GM12878 (cell line): ENCODE data around the gene BRCA1. TPM values are rescaled to one million over a fixed set of nuclear protein-coding genes. Genes with fewer than 3 reads are reported as not detected.

Experiments used
- ASH2L ChIP-seq: fragments of 300-600, 200-600 bp; sonication (generic); IDR thresholded peaks from 2 replicates; pipeline ENCODE4 v1.6.1; 2017; ENCODE audit warnings: low read depth, mild to moderate bottlenecking, borderline replicate concordance
- BMI1 ChIP-seq: fragments of 450-650 bp; IDR thresholded peaks from 2 replicates; pipeline ENCODE4 v1.6.1; 2016; ENCODE audit warnings: mild to moderate bottlenecking, moderate library complexity, borderline replicate concordance
- CBFB ChIP-seq: IDR thresholded peaks from 2 replicates; pipeline ENCODE4 v1.6.1; 2016; ENCODE audit warnings: antibody characterized with exemption, low read depth
- CBX3 ChIP-seq: fragments of 200-600 bp; sonication (generic); IDR thresholded peaks from 2 replicates; pipeline ENCODE4 v1.6.1; 2016; ENCODE audit warnings: low read depth, borderline replicate concordance
- CREB1 ChIP-seq: IDR thresholded peaks from 2 replicates; pipeline ENCODE4 v1.6.1; 2012; ENCODE audit warnings: low read depth, mild to moderate bottlenecking, inconsistent platforms
- FOXK2 ChIP-seq: fragments of 450-650 bp; IDR thresholded peaks from 2 replicates; pipeline ENCODE4 v1.6.1; 2017; ENCODE audit warnings: mild to moderate bottlenecking, moderate library complexity
- HDGF ChIP-seq: fragments of 450-650 bp; IDR thresholded peaks from 2 replicates; pipeline ENCODE4 v1.6.1; 2016; ENCODE audit warnings: antibody characterized with exemption
- JUND ChIP-seq: IDR thresholded peaks from 2 replicates; pipeline ENCODE4 v1.6.1; 2012; ENCODE audit warnings: low read depth, mild to moderate bottlenecking, low read length, improper control_type of control experiment, moderate library complexity
- MEF2A ChIP-seq: IDR thresholded peaks from 2 replicates; pipeline ENCODE4 v1.6.1; 2011; ENCODE audit warnings: low read depth, mild to moderate bottlenecking, low read length, moderate library complexity; ENCODE audit not compliant: insufficient read depth
- MXI1 ChIP-seq: fragments of 150-350 bp; IDR thresholded peaks from 2 replicates; pipeline ENCODE4 v1.6.1; 2011; ENCODE audit warnings: low read depth, mild to moderate bottlenecking, inconsistent platforms, low read length, improper control_type of control experiment
- NR2C1 ChIP-seq: fragments of 450-650 bp; IDR thresholded peaks from 2 replicates; pipeline ENCODE4 v1.6.1; 2017; ENCODE audit warnings: antibody characterized with exemption, mild to moderate bottlenecking, moderate library complexity
- NR2C2 ChIP-seq: IDR thresholded peaks from 2 replicates; pipeline ENCODE4 v1.6.1; 2011; ENCODE audit warnings: borderline replicate concordance, low read depth; ENCODE audit not compliant: control insufficient read depth, insufficient read length
- PAX8 ChIP-seq: fragments of 450-650 bp; IDR thresholded peaks from 2 replicates; pipeline ENCODE4 v1.6.1; 2017; ENCODE audit warnings: mild to moderate bottlenecking, moderate library complexity
- PML ChIP-seq: IDR thresholded peaks from 2 replicates; pipeline ENCODE4 v1.6.1; 2012; ENCODE audit warnings: low read length, inconsistent platforms
- RAD21 ChIP-seq: IDR thresholded peaks from 2 replicates; pipeline ENCODE4 v1.6.1; 2011; ENCODE audit warnings: mild to moderate bottlenecking, low read depth, low read length, moderate library complexity; ENCODE audit not compliant: insufficient read depth
- RB1 ChIP-seq: fragments of 450-650 bp; formaldehyde crosslinking; IDR thresholded peaks from 2 replicates; pipeline ENCODE4 v1.6.1; 2017; ENCODE audit warnings: mild to moderate bottlenecking, borderline replicate concordance
- SMAD5 ChIP-seq: IDR thresholded peaks from 2 replicates; pipeline ENCODE4 v1.6.1; 2016; ENCODE audit warnings: antibody characterized with exemption, low read depth
- SREBF2 ChIP-seq: IDR thresholded peaks from 2 replicates; pipeline ENCODE4 v1.6.1; 2012; ENCODE audit warnings: mild to moderate bottlenecking, low read length
- ZBED1 ChIP-seq: IDR thresholded peaks from 2 replicates; pipeline ENCODE4 v1.6.1; 2016; ENCODE audit warnings: borderline replicate concordance
- polyA plus RNA-seq, 11 experiments: library from polyadenylated mRNA; depleted of rRNA in 4 of 11; unstranded in 6 of 11; stranded (reverse) in 5 of 11; fragments of >200 nt; fragmentation: Nextera tagmentation in 4 of 11; fragmentation: Illumina TruSeq in 1 of 11; extraction: Ambion mirVana in 4 of 11; extraction: Trizol in 1 of 11; gene quantifications; 1 replicate in 1 of 11; 2 replicates in 10 of 11; pipeline versions ENCODE4 v1.2.1 to v1.2.3, GENCODE V29; 2011 to 2016; ENCODE audit warnings: inconsistent platforms in 2 of 11, missing spikeins in 2 of 11, low read depth in 1 of 11
- total RNA-seq, 4 experiments: library from RNA; depleted of rRNA in 3 of 4; stranded (reverse); fragments of >200 nt in 3 of 4; fragmentation: Illumina TruSeq in 1 of 4; extraction: Trizol in 1 of 4; gene quantifications; 2 replicates each; pipeline versions ENCODE4 v1.2.1 to v1.2.3, GENCODE V29; 2013 to 2021
- TF ChIP-seq, protein P1 (sequence below): fragments of 450-650 bp; IDR thresholded peaks from 2 replicates; pipeline ENCODE4 v1.6.1; 2018; ENCODE audit warnings: borderline replicate concordance, mild to moderate bottlenecking; ENCODE audit not compliant: partially characterized antibody
- TF ChIP-seq, protein P2 (sequence below): fragments of 450-650 bp; IDR thresholded peaks from 2 replicates; pipeline ENCODE4 v1.6.1; 2014; ENCODE audit warnings: mild to moderate bottlenecking
- TF ChIP-seq, protein P3 (sequence below): IDR thresholded peaks from 2 replicates; pipeline ENCODE4 v1.6.1; 2011; ENCODE audit warnings: borderline replicate concordance, low read depth, mild to moderate bottlenecking, moderate library complexity, low read length; ENCODE audit not compliant: insufficient read depth, poor library complexity, severe bottlenecking
- TF ChIP-seq, protein P4 (sequence below): fragments of 450-650 bp; IDR thresholded peaks from 2 replicates; pipeline ENCODE4 v1.6.1; 2017; ENCODE audit warnings: mild to moderate bottlenecking, moderate library complexity

BRCA1 gene
- total and polyA plus RNA-seq, 10 of the 15 experiments (the other 5 are each of a cell fraction or from before 2014, with no cell fraction given): 16.8 to 71.2 (median 44.2) TPM

DNA sequence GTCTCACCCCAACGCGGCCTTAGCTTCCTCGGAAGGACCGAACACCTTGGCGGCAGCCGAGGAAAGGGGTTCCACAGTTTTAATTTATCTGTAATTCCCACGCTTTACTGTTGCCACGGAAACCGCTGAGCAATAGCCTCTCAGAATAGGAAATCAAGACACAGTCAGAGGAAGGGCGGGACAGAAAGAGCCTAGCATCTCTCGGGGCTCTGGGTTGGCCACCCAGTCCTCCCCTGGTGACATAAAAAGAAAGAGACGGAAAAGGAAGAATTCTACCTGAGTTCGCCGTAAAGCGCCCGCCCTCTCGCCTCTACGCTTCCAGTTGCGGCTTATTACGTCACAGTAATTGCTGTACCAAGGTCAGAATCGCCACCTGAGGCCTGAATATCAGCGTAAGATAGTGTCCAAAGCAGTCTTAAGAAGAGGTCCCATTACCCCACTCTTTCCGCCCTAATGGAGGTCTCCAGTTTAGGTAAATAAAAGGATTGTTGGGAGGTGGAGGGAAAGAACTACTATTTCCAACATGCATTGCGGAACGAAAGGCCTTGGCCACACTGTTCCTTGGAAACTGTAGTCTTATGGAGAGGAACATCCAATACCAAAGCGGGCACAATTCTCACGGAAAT lies 45.1 kb upstream of the BRCA1 start (continued):
- TF ChIP-seq ZBED1: no peak
- no peak for TF ChIP-seq RAD21
- TF ChIP-seq NR2C2: no peak
- TF ChIP-seq SREBF2: peak; percentile 66
- TF ChIP-seq BMI1: peak; percentile 96
- TF ChIP-seq CBFB: no peak; the same call in 1 of the 2 replicates
- peak; percentile 93 for TF ChIP-seq PAX8
- peak; percentile 99 for TF ChIP-seq CREB1
- no peak for TF ChIP-seq HDGF
- TF ChIP-seq, protein P1, sequence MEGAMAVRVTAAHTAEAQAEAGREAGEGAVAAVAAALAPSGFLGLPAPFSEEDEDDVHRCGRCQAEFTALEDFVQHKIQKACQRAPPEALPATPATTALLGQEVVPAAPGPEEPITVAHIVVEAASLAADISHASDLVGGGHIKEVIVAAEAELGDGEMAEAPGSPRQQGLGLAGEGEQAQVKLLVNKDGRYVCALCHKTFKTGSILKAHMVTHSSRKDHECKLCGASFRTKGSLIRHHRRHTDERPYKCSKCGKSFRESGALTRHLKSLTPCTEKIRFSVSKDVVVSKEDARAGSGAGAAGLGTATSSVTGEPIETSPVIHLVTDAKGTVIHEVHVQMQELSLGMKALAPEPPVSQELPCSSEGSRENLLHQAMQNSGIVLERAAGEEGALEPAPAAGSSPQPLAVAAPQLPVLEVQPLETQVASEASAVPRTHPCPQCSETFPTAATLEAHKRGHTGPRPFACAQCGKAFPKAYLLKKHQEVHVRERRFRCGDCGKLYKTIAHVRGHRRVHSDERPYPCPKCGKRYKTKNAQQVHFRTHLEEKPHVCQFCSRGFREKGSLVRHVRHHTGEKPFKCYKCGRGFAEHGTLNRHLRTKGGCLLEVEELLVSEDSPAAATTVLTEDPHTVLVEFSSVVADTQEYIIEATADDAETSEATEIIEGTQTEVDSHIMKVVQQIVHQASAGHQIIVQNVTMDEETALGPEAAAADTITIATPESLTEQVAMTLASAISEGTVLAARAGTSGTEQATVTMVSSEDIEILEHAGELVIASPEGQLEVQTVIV: peak; percentile 97
- TF ChIP-seq, protein P2, sequence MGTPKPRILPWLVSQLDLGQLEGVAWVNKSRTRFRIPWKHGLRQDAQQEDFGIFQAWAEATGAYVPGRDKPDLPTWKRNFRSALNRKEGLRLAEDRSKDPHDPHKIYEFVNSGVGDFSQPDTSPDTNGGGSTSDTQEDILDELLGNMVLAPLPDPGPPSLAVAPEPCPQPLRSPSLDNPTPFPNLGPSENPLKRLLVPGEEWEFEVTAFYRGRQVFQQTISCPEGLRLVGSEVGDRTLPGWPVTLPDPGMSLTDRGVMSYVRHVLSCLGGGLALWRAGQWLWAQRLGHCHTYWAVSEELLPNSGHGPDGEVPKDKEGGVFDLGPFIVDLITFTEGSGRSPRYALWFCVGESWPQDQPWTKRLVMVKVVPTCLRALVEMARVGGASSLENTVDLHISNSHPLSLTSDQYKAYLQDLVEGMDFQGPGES: peak; percentile 38; the same call in 1 of the 2 replicates
- TF ChIP-seq, protein P3, sequence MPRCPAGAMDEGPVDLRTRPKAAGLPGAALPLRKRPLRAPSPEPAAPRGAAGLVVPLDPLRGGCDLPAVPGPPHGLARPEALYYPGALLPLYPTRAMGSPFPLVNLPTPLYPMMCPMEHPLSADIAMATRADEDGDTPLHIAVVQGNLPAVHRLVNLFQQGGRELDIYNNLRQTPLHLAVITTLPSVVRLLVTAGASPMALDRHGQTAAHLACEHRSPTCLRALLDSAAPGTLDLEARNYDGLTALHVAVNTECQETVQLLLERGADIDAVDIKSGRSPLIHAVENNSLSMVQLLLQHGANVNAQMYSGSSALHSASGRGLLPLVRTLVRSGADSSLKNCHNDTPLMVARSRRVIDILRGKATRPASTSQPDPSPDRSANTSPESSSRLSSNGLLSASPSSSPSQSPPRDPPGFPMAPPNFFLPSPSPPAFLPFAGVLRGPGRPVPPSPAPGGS: no peak
- no peak for TF ChIP-seq ASH2L
- TF ChIP-seq JUND: no peak
- 0 out of 2 replicates have a peak, but pooled peaks have one; percentile 21 for TF ChIP-seq SMAD5
- peak; percentile 3; the same call in 1 of the 2 replicates for TF ChIP-seq PML
- TF ChIP-seq MXI1: peak; percentile 85; the same call in 1 of the 2 replicates
- TF ChIP-seq, protein P4, sequence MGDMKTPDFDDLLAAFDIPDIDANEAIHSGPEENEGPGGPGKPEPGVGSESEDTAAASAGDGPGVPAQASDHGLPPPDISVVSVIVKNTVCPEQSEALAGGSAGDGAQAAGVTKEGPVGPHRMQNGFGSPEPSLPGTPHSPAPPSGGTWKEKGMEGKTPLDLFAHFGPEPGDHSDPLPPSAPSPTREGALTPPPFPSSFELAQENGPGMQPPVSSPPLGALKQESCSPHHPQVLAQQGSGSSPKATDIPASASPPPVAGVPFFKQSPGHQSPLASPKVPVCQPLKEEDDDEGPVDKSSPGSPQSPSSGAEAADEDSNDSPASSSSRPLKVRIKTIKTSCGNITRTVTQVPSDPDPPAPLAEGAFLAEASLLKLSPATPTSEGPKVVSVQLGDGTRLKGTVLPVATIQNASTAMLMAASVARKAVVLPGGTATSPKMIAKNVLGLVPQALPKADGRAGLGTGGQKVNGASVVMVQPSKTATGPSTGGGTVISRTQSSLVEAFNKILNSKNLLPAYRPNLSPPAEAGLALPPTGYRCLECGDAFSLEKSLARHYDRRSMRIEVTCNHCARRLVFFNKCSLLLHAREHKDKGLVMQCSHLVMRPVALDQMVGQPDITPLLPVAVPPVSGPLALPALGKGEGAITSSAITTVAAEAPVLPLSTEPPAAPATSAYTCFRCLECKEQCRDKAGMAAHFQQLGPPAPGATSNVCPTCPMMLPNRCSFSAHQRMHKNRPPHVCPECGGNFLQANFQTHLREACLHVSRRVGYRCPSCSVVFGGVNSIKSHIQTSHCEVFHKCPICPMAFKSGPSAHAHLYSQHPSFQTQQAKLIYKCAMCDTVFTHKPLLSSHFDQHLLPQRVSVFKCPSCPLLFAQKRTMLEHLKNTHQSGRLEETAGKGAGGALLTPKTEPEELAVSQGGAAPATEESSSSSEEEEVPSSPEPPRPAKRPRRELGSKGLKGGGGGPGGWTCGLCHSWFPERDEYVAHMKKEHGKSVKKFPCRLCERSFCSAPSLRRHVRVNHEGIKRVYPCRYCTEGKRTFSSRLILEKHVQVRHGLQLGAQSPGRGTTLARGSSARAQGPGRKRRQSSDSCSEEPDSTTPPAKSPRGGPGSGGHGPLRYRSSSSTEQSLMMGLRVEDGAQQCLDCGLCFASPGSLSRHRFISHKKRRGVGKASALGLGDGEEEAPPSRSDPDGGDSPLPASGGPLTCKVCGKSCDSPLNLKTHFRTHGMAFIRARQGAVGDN: peak; percentile 68
- TF ChIP-seq CBX3: no peak
- no peak for TF ChIP-seq MEF2A
- peak; percentile 69; the same call in 1 of the 2 replicates for TF ChIP-seq NR2C1
- no peak; the same call in 1 of the 2 replicates for TF ChIP-seq FOXK2
- TF ChIP-seq RB1: peak; percentile 44; the same call in 1 of the 2 replicates
